Muscle layer of colon (tissue), 2 donors: ENCODE results near the gene TXN2.
"Not testable (repeated sequence)": the region's sequence is repeated elsewhere in the genome, so short reads cannot be mapped to it uniquely, and the experiment has no call there.

Experiments used
- H3K27ac ChIP-seq: one replicate; pipeline ENCODE4 v1.7.0; 2013; ENCODE audit warnings: low read depth, mild to moderate bottlenecking, low read length, moderate library complexity
- H3K27me3 ChIP-seq, 2 donors: one replicate each; pipeline ENCODE4 v1.7.0; 2013; ENCODE audit warnings: low read length in 2 of 2, mild to moderate bottlenecking in 2 of 2; ENCODE audit not compliant: insufficient read depth in 2 of 2, control insufficient read depth in 1 of 2
- H3K36me3 ChIP-seq: one replicate; pipeline ENCODE4 v1.7.0; 2013; ENCODE audit warnings: mild to moderate bottlenecking, low read length; ENCODE audit not compliant: insufficient read depth
- H3K4me1 ChIP-seq: one replicate; pipeline ENCODE4 v1.7.0; 2013; ENCODE audit warnings: mild to moderate bottlenecking, low read length; ENCODE audit not compliant: insufficient read depth
- H3K4me3 ChIP-seq, 2 donors: one replicate each; pipeline ENCODE4 v1.7.0; 2013; ENCODE audit warnings: low read length in 2 of 2, low read depth in 1 of 2, mild to moderate bottlenecking in 1 of 2, moderate library complexity in 1 of 2
- H3K9ac ChIP-seq: one replicate; pipeline ENCODE4 v1.7.0; 2013; ENCODE audit warnings: low read length
- H3K9me3 ChIP-seq: one replicate; pipeline ENCODE4 v1.7.0; 2013; ENCODE audit warnings: mild to moderate bottlenecking, low read length
- donor health status: abdominal sarcoma.
- donor health status: Adenocarcinoma of cecum.

The TXN2 gene

DNA sequence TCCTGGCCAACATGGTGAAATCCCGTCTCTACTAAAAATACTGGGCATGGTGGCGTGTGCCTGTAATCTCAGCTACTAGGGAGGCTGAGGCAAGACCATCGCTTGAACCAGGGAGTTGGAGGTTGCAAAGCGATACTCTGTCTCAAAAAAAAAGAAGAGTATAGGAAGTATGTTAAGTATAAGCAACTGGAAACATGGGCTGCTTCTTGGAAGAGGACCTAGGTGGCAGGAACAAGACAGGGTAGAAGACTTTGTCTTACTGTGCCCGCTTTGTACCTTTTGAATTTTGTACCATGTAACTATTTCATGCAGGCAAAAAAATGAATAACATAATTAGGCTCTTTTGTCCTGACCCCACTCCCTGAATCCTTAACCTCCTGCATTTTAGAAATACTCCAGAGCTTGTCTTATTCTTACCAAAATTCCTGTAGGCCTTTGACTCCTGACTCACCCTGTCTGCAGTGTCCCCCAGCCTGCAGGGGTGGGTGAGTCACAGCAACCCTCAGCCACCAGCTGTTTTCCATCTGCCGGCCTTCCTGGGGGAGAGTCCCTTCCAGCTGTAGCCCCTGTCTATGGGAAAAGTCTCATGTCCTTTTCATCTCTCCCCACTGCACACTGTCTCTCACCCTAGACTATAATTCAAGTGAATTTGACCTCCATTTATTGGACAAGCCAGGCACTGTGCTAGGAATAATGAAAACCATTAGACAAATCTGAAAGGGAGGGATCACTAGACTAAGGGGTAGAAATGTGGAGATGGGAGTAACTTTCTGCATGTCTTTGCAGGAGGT, 41.8 kb downstream of the TXN2 start:
- Histone ChIP-seq H3K36me3 (no peaks in the 10 kb centered on the region), H3K4me1 (peaks cover 3% of the 10 kb centered on the region), H3K27me3 (no peaks in the 10 kb centered on the region), H3K4me3 (no peak overlapping the region), H3K9ac (no peak overlapping the region), H3K9me3 (no peaks in the 10 kb centered on the region), H3K27ac (no peak overlapping the region)

DNA sequence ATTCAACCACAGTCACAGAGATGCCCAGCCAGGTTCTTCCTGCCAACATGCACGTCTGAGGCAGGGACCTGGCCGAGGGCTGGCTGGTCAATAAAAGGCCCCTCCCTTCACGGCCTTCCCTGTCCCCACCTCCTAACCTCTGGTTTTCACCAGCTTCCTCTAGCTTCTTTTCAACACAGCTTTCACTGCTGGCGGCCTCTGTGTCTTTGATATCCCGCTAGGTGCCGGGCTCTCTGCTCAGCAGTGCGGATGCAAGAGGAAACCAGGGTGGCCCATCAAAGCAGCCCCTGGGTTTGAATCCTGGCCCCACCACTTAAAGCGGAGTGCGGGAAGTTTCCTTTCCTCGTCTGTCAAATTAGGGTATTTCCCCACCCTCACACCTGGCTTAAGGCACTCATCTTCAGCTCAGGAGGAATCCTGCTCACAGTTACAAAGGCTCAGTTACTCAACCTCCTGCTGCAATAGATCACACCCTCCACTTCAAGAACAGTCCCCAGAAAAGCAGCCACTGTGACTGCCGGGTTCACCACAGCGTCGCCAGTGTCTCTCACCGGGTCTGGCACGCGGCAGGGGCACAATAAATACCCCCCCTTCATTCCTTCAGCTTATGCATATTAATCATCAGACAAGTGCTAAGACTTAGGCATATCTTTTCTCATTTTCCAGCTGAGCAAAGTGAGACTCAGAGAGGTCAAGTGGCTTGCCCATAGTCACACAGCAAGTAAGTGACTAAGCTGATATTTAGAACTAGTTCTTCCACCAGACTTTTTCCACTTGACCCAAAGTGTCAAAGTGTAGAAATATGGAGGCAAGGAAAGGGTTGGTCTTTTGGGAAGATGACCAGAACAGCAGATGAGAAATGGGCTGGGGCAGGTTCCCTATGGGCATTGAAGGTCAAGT, 45.7 kb downstream of the TXN2 start:
- H3K36me3 ChIP-seq: no peaks in the 10 kb centered on the region
- H3K27ac ChIP-seq: no peak overlapping the region
- H3K4me3 ChIP-seq: no peak overlapping the region
- peaks cover 5% of the 10 kb centered on the region for H3K4me1 ChIP-seq
- no peaks in the 10 kb centered on the region for H3K9me3 ChIP-seq
- no peaks in the 10 kb centered on the region for H3K27me3 ChIP-seq
- H3K9ac ChIP-seq: no peak overlapping the region

DNA sequence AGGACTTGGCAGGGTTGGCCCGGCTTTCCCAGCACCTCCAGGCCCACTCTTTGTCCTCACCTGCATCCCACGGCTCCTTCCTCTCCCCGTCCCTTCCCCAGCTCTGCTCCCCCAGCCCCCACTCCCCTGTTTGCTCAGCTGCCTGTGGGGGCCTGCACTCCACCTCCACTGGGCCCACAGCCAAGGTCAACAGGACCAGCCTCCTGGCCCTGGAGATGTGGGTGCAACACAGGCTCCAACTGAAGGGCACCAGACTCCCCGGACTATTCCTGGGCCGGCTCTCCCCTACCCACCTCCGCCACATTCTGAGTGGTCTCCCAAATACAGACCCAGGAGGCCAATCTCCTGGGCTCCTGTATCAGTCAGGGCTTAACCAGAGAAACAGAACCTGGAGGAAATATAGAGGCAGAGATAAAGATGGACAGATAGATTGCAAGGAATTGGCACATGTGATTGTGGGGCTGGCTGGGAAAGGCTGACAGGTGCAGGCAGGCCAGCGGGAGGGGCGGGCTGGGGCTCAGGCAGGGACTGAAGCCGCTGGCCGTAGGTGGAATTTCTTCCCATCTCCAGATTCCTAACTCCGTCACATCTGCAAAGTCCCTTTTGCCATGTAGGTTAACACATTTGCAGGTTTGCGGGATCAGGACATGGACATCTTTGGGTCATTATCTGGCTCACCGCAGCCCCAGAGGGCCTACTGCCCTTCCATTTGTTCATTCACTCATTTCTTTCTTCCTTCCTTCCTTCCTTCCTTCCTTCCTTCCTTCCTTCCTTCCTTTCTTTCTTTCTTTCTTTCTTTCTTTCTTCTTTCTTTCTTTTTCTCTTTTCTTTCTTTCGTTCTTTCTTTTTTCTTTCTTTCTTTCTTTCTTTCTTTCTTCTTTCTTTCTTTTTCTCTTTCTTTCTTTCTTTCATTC, 47.9 kb downstream of the TXN2 start:
- Histone ChIP-seq H3K9me3 (no peaks in the 10 kb centered on the region), H3K4me1 (peaks cover 5% of the 10 kb centered on the region), H3K27me3 (no peaks in the 10 kb centered on the region), H3K27ac (no peak overlapping the region), H3K36me3 (no peaks in the 10 kb centered on the region), H3K4me3 (no peak overlapping the region), H3K9ac (no peak overlapping the region)

DNA sequence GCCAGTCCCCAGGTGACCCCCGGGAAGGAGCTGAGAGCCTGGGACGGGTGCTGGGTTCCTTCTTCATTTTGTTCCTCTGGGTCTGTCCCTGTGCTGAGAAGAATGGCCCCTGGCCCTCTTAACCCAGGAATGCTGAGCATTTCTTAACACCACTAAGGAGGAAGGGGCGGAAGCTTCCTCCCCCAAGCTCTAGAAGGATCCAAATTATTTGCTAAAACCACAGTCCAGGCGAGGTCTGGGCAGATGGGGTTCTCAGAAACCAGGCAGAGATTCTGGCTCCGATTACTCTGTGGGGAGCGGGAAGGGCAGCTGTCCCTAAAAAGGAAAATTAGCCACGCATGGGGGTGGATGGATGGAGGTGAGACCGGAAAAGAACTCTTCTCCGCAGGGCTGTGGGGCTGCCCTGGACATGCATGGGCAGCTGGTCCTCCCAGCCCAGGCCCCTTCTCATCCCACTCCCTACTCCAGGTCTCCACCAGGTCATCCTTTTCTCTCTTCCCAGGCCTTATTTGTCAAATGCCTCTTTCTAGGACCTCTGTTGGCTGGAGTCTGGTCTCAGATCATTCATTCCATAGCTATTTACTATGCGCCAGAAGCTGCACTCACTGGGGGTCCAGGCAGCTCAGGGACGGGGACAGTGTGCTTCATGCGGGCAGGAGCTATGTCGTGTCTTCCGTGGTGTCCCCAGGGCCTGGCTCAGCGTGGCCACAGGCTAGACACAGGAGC, 48.7 kb downstream of the TXN2 start:
- Histone ChIP-seq H3K36me3 (no peaks in the 10 kb centered on the region), H3K27ac (no peak overlapping the region), H3K27me3 (no peaks in the 10 kb centered on the region), H3K9me3 (no peaks in the 10 kb centered on the region), H3K4me1 (peaks cover 5% of the 10 kb centered on the region), H3K9ac (no peak overlapping the region), H3K4me3 (no peak overlapping the region)

DNA sequence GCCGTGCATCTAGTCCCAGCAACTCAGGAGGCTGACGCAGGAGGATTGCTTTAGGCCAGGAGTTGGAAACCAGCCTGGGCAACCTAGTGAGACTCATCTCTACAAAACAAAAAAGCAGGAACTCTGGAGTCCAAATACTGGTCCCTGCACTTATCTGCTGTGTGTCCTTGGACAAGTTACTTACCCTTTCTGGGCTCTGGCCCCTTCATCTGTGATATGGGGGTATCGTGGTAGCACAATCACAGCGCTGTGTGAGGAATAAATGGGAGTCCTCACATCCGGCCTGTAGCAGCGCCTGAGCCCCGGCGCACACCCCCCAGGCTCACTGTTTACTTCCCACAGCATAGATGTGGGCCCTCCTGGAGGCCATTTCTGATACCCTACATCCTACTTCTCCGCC, 49.5 kb downstream of the TXN2 start:
- no peak overlapping the region for H3K27ac ChIP-seq
- H3K4me1 ChIP-seq: peaks cover 5% of the 10 kb centered on the region
- H3K9me3 ChIP-seq: no peaks in the 10 kb centered on the region
- H3K9ac ChIP-seq: no peak overlapping the region
- no peak overlapping the region for H3K4me3 ChIP-seq
- no peaks in the 10 kb centered on the region for H3K36me3 ChIP-seq
- no peaks in the 10 kb centered on the region for H3K27me3 ChIP-seq

DNA sequence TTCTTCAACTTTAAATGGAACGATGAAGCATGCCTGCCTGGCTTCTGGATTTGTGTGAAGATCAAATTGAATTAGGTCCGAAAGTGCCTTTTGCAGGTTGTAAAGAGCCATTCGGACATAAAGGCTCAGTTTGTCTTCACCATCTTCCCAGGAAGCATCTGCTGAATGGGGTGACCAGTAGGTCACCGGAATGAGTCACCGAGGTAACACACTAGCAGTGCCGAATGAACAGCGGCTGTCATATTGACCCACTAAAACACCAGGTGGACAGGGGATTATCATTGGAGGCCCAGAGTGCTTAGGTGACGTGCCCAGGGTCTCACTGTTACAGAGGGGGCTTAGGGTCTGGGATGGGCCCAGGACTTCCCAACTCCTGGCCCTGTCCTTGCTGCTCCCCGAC, 50.6 kb downstream of the TXN2 start:
- Histone ChIP-seq H3K27ac (no peak overlapping the region), H3K9ac (no peak overlapping the region), H3K27me3 (no peaks in the 10 kb centered on the region), H3K36me3 (no peaks in the 10 kb centered on the region), H3K4me1 (peaks cover 5% of the 10 kb centered on the region), H3K9me3 (no peaks in the 10 kb centered on the region), H3K4me3 (no peak overlapping the region)

DNA sequence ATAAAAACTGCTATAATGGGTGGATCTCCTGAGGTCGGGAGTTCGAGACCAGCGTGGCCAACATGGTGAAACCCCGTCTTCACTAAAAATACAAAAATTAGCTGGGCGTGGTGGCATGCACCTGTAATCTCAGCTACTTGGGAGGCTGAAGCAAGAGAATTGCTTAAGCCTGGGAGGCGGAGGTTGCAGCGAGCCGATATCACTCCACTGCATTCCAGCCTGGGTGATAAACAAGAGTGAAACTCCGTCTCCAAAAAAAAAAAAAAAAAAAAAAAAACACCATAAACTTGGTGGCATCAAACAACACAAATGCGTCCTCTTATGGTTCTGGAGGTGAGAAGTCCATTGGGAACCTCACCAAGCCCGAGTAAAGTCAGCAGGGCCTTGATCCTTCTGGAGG, 53.5 kb downstream of the TXN2 start:
- H3K4me1 ChIP-seq, H3K9me3 ChIP-seq, H3K4me3 ChIP-seq, H3K9ac ChIP-seq, H3K27ac ChIP-seq, H3K27me3 ChIP-seq, H3K36me3 ChIP-seq: not testable (repeated sequence)

DNA sequence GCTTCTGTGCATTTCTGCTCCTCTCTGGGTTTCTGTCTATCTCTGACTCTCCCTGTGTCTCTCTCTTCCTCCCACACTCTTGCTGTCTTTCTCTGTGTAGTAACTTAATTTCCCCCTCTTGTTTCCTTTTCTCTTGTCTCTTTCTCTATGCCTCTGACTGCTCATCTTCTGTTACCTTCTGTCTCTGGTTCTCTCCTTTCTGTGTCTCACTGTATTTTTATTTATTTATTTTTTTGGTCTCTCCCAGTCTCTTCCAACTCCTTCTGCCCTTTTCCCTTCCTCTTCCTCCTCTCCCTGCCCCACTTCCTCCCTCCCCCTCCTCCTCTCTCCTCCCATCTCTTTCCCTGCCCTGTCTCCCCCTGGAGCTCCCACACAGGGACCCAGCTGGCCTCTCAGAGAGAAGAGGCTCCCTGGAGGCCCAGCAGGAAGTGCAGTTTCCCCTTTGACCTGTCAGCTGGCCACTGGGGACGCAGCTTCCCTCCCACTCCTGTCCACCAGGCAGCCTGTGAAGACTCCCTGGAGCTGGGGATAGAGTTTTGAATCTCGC, 55.4 kb downstream of the TXN2 start:
- Histone ChIP-seq H3K27ac (no peak overlapping the region), H3K27me3 (no peaks in the 10 kb centered on the region), H3K9me3 (no peaks in the 10 kb centered on the region), H3K4me3 (no peak overlapping the region), H3K4me1 (no peaks in the 10 kb centered on the region), H3K36me3 (no peaks in the 10 kb centered on the region), H3K9ac (no peak overlapping the region)

DNA sequence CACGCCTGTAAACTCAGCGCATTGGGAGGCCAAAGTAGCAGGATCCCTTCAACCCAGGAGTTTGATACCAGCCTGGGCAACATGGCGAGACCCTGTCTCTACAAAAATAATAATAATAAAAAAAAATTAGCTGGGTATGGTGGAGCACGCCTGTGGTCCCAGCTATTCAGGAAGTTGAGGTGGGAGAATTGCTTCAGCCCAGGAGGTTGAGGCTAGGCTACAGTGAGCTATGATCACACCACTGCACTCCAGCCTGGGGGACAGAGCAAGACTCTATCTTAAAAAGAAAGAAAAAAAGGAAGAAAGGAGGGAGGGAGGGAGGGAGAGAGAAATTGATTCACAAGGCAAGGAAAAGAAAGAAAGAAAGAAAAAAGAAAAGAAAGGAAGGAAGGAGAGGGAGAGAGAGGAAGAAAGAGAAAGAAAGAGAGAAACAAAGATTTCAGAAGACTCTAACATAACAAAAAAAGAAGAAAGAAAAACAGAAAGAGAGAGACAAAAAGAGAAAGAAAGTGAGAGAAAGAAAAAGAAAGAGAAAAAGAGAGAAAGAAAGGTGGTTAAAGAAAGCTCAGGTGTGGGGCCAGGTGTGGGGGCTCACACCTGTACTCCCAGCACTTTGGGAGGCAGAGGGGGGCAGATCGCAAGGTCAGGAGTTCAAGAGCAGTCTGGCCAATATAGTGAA, 56.4 kb downstream of the TXN2 start:
- H3K27me3 ChIP-seq: no peaks in the 10 kb centered on the region
- H3K9me3 ChIP-seq: no peaks in the 10 kb centered on the region
- no peak overlapping the region for H3K9ac ChIP-seq
- no peak overlapping the region for H3K4me3 ChIP-seq
- peaks cover 4% of the 10 kb centered on the region for H3K4me1 ChIP-seq
- no peak overlapping the region for H3K27ac ChIP-seq
- no peaks in the 10 kb centered on the region for H3K36me3 ChIP-seq

DNA sequence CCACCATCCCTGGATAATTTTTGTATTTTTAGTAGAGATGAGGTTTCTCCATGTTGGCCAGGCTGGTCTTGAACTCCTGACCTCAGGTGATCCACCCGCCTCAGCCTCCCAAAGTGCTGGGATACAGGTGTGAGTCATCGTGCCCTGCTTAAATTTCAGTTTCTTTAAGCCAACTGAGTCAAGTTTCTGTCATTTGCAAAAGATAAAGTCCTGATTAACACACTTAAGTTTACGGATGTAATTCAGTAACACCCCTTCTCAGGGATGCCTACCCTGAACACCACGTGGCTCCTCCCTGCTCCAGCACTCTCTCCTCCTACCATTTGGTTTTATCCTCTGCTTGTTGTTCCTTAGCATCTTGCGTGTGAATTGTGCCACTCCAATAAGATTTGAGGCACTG, 57.0 kb downstream of the TXN2 start:
- not testable (repeated sequence) for H3K27me3 ChIP-seq, H3K9me3 ChIP-seq, H3K36me3 ChIP-seq, H3K9ac ChIP-seq, H3K27ac ChIP-seq, H3K4me3 ChIP-seq
- H3K4me1 ChIP-seq: peaks cover 10% of the 10 kb centered on the region
